ENCODE results near the gene CETP. TPM values are rescaled to one million over a fixed set of nuclear protein-coding genes. Genes with fewer than 3 reads are reported as not detected.
A peak's percentile ranks its signal among the peaks of the same experiment; 100 is the strongest.

Gene CETP
- total RNA-seq, 1 donor from 2014 or later: 0.13 TPM

DNA sequence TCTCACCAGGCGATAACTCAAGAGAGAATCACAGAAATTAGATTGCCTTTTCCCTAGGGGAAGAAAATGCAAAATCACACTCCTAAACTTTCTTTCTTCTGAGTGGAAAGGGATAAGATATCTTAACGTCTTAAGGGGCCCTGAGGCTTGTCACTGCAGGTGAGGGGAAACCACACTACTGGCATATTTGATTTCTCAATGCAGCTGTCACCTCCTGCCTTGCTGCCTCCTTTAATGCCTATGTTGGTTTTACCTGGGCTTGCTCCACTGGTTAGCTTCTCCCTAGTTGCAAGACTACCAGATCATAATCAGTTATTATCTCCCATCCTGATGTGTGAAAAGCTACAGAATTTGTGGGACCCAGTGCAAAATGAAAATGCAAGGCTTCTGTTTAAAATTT, 34.3 kb upstream of the CETP start:
- no peaks in the 10 kb centered on the region for H3K36me3 Mint-ChIP-seq
- no peak for DNase-seq (ENCODE audit: low spot score in 2 of 2, unreplicated experiment in 2 of 2)
- no peaks in the 10 kb centered on the region for H3K9me3 Mint-ChIP-seq
- H3K27me3 Mint-ChIP-seq (ENCODE audit: low read depth): no peaks in the 10 kb centered on the region
- TF ChIP-seq, protein P1, sequence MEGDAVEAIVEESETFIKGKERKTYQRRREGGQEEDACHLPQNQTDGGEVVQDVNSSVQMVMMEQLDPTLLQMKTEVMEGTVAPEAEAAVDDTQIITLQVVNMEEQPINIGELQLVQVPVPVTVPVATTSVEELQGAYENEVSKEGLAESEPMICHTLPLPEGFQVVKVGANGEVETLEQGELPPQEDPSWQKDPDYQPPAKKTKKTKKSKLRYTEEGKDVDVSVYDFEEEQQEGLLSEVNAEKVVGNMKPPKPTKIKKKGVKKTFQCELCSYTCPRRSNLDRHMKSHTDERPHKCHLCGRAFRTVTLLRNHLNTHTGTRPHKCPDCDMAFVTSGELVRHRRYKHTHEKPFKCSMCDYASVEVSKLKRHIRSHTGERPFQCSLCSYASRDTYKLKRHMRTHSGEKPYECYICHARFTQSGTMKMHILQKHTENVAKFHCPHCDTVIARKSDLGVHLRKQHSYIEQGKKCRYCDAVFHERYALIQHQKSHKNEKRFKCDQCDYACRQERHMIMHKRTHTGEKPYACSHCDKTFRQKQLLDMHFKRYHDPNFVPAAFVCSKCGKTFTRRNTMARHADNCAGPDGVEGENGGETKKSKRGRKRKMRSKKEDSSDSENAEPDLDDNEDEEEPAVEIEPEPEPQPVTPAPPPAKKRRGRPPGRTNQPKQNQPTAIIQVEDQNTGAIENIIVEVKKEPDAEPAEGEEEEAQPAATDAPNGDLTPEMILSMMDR (IDR thresholded peaks at IDR 0.05; ENCODE audit: unreplicated experiment): no peak
- H3K27ac Mint-ChIP-seq: no peak overlapping the region
- peaks cover 8% of the 10 kb centered on the region for H3K4me1 Mint-ChIP-seq
- no peak overlapping the region for H3K4me3 Mint-ChIP-seq

- Mint-ChIP-seq H3K27me3 (ENCODE audit: low read depth) (no peaks in the 10 kb centered on the region), H3K9me3 (no peaks in the 10 kb centered on the region), H3K36me3 (peaks cover 2% of the 10 kb centered on the region), H3K27ac (no peak overlapping the region), H3K4me3 (no peak overlapping the region), H3K4me1 (peaks cover 24% of the 10 kb centered on the region)
- DNase-seq (ENCODE audit: low spot score in 2 of 2, unreplicated experiment in 2 of 2): no peak
- TF ChIP-seq, protein P1 (IDR thresholded peaks at IDR 0.05; ENCODE audit: unreplicated experiment): no peak
These were observed 32.1 kb upstream of the CETP start for GRCh38 chr16:56929639-56930038.

- H3K4me3 Mint-ChIP-seq: peak overlapping the region; percentile 98
- no peak for DNase-seq (ENCODE audit: low spot score in 2 of 2, unreplicated experiment in 2 of 2)
- TF ChIP-seq, protein P1 (IDR thresholded peaks at IDR 0.05; ENCODE audit: unreplicated experiment): no peak
- no peaks in the 10 kb centered on the region for H3K27me3 Mint-ChIP-seq (ENCODE audit: low read depth)
- H3K9me3 Mint-ChIP-seq: no peaks in the 10 kb centered on the region
- H3K27ac Mint-ChIP-seq: peak overlapping the region; percentile 99
- peaks cover 34% of the 10 kb centered on the region for H3K4me1 Mint-ChIP-seq
- peaks cover 8% of the 10 kb centered on the region for H3K36me3 Mint-ChIP-seq
These were observed 31.1 kb upstream of the CETP start for GRCh38 chr16:56930486-56931270.

GRCh38 chr16:56931271-56931891, 30.4 kb upstream of the CETP start:
- H3K36me3 Mint-ChIP-seq: peaks cover 8% of the 10 kb centered on the region
- peak overlapping the region; percentile 98 for H3K4me3 Mint-ChIP-seq
- DNase-seq (ENCODE audit: low spot score in 2 of 2, unreplicated experiment in 2 of 2): no peak
- no peaks in the 10 kb centered on the region for H3K9me3 Mint-ChIP-seq
- no peaks in the 10 kb centered on the region for H3K27me3 Mint-ChIP-seq (ENCODE audit: low read depth)
- H3K27ac Mint-ChIP-seq: peak overlapping the region; percentile 99
- TF ChIP-seq, protein P1 (IDR thresholded peaks at IDR 0.05; ENCODE audit: unreplicated experiment): no peak
- peaks cover 34% of the 10 kb centered on the region for H3K4me1 Mint-ChIP-seq

- H3K4me3 Mint-ChIP-seq: peak within 1 kb of the TSS; percentile 98
- H3K9me3 Mint-ChIP-seq: no peaks in the 10 kb centered on the region
- DNase-seq (ENCODE audit: low spot score in 2 of 2, unreplicated experiment in 2 of 2): peak; percentile 98 to 99
- H3K27ac Mint-ChIP-seq: peak within 1 kb of the TSS; percentile 99
- H3K4me1 Mint-ChIP-seq: peaks cover 34% of the 10 kb centered on the region
- H3K27me3 Mint-ChIP-seq (ENCODE audit: low read depth): no peaks in the 10 kb centered on the region
- TF ChIP-seq, protein P1 (IDR thresholded peaks at IDR 0.05; ENCODE audit: unreplicated experiment): no peak
- H3K36me3 Mint-ChIP-seq: peaks cover 12% of the 10 kb centered on the region
These were observed 29.6 kb upstream of the CETP start, which contains the start of gene HERPUD1 for GRCh38 chr16:56931892-56932720. Gene HERPUD1, plus strand, starts transcription at chr16:56932142. Its CDS starts 103 bp downstream, at chr16:56932245.
